GM19467 (cell line): ENCODE results near the gene NDC1.
A peak's percentile ranks its signal among the peaks of the same experiment; 100 is the strongest.
"Not testable (repeated sequence)": the region's sequence is repeated elsewhere in the genome, so short reads cannot be mapped to it uniquely, and the experiment has no call there.

Experiments
- ATAC-seq: cut with Tn5 transposase; IDR thresholded peaks from one replicate; pipeline ENCODE4 v1.9.1; 2021; ENCODE audit warnings: mild to moderate bottlenecking, moderate library complexity; ENCODE audit not compliant: unreplicated experiment

NDC1 gene

DNA sequence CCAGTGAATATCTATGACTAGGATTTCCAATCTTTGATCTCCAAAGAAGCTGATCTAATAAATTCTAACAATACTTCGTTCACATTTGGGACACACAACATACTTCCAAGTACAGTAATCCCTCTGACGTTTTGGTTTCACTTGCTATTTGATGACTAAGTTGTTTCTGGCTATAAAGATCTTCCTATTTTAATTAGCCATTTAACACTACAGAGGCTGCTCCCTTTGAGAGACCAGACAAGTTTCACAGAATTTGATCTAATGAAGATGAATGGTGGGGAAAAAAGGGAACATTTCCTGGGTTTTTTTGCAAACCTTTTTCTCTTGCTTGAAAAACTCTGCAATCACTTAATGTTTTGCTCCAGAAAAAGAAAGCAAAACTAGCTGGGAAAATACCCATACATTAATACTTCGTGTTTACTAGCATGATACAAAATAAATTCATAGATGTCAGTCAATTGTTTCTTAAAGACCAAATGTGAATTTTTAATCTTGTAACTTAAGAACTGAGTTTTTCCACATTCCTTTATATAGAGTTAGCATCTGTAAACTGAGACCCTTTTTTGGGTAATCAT is 71.2 kb downstream of the NDC1 start:
- no peak for ATAC-seq

DNA sequence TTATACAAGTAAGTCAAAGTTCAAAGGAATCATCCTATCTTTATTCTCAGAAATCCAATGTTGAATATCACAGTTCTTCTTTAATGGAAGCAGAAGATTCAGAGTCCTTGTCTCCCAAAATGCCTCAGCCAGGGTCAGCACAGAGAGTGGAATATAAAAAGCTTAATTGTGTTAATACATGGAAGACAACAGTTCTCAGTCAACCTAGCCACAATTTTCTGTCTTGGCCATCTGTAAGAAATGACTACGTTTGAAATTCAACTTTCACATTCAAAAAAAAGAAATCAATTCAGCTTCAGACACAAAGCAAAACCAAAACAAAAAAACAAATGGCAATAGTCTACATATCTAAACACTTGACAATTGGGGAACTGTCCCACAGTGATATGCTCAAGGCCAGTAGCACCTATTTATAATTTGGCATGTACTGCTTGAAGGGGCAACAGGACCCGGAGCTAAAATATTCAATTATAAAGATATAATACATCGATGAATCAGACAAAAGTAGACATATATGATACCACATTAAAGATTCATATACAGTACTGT is 71.8 kb downstream of the NDC1 start:
- no peak for ATAC-seq

DNA sequence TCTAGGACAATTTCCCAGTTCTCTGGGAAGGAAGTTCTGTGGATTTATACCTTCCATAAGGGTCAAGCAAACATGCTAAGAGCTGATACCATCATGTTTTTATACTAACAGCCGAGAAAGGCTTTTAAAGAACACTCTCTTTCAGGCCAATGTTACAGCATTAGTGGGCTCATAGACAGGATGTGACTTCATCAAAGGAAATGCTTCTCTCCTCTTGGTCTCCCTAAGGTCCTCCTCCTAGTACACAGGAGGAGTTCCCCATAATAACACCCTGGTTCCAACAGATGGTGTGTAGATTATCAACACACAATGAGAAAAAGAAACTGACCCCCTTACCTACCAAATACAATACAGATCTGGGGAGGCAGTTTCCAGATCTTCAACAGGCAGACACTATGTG is 72.4 kb downstream of the NDC1 start:
- ATAC-seq: no peak

DNA sequence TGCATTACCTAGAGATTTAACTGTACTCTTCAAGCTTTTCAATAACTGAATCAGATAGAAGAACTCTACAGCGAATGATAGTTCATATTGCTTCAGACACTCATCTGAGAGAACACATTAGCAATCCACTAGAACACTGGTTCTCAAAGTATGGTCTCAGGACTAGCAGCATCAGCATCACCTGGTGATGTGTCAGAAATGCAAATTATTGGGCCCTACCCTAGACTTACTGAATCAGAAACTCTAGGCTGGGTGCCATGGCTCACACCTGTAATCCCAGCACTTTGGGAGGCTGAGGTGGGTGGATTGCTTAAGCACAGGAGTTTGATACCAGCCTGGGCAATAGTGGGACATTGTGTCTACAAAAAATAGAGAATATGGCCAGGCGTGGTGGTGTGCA is 74.2 kb downstream of the NDC1 start:
- ATAC-seq: no peak

DNA sequence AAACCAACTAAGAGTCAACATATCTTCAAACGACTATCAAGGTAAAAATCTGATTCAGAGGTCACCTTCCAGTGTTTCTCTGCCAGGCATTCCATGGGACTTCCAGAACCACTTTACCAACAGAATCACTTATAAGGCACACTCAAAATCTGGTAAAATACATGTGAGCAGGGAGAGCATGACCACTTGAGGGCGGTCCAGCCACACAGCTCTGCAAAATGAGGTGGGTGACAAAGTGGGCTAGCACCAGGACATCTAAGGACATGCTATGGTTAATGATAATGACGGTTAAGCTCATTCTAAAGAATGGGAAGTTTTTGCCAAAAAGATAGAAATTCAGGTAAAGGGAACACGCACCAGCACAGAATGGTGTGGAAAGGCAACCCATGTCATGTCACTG is 74.6 kb downstream of the NDC1 start:
- no peak for ATAC-seq

DNA sequence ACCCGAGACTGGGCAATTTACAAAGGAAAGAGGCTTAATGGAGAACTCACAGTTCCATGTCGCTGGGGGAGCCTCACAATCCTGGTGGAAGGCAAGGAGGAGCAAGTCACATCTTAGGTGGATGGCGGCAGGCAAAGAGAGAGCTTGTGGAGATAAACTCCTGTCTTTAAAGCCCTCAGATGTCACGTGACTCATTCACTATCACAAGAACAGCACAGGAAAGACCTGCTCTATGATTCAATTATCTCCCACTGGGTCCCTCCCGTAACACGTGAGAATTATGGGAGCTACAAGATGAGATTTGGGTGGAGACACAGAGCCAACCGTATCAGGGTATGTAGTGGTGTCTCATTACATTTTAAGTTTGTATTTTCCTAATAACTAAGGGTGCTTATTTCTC is 77.6 kb downstream of the NDC1 start:
- not testable (repeated sequence) for ATAC-seq

DNA sequence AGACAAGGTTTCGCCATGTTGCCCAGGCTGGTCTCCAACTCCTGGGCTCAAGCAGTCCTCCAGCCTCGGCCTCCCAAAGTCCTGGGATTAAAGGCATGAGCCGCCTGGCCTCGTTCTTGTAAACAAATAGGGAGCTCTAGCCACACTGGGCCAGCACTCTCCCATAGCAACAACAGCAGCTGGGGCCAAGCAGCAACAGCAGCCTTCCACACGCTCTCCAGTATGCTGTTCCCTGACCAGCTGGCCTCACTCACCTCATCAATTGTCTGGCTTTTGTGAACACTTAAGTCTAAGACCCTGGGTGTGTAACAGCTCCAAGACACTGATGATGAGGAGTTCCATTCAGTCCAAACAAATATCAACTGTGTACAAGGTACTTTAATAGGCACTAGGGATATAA is 82.2 kb downstream of the NDC1 start:
- ATAC-seq: no peak

DNA sequence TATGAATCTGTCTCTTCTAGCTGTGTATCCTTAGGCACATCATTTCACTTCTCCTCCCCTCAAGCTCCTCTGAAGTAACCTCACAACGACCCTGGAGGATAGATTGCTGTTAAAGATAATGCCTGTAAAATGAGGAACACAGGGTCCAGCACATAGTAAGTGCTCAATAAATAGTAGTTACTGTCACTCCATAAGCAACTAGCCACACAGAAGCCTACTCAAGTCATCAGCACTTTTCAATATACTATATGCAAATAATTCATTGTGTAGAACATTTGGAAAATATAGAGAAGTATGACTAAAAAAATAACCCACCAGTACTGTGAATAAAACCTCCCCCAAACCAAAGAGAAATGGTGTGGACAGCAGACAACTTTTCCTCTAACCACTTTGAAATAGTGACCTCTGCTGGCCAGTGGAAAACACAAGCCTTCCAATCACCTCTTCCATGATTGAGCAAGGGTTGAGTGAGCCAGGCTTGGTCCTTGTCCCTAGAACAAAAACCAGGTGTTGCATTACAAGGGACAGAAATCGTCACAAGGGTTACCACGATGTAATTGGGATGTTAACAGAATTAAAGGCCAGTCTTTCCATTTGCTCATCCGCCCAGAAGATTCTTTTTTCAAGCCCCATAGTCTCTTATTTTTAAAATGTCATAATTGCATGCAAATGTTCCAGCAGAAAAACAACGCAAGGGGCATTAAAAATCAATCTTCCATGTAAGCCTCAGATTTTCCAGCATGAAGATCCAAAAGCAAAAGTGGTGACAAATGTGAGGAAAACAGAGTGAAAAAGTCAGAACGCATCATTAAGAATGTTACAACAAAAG is 83.4 kb downstream of the NDC1 start:
- no peak for ATAC-seq

DNA sequence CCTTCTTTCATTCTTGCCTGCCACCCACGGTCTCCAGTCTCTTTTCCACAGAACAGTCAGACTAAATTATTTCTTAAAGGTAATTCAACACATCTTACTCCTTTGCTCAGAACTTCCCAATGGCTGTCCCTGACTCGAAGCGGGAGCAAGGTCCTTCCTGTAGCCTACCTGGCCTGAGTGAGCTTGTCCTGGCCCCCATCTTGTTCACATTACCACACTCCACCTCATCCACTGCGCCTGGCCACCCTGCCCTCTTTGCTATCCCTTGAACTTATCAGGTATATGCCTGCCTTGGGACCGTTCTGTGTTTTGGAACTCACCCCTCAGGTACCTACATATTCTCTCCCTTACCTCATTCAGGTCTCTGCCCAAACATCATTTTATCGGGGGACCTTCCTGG is 85.8 kb downstream of the NDC1 start:
- no peak for ATAC-seq

DNA sequence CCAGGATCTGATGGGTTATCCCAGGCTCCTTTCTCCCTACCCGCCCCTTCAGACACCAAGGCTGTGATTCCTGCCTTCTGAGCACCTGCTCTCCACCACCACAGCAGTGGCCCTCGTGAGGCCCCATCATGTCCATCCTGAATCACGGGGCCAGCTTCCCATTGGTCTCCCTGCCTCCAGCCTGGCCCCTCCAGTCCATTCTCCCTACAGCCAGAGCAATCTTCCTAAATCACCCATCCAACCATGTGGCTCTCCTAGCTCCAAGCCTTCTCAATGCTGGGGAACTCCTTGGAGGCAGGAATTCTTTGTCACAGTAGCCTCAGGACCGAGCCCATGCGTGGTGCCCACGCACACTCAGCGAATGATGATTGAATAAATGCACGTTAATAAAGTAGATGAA is 90.3 kb downstream of the NDC1 start:
- ATAC-seq: no peak

DNA sequence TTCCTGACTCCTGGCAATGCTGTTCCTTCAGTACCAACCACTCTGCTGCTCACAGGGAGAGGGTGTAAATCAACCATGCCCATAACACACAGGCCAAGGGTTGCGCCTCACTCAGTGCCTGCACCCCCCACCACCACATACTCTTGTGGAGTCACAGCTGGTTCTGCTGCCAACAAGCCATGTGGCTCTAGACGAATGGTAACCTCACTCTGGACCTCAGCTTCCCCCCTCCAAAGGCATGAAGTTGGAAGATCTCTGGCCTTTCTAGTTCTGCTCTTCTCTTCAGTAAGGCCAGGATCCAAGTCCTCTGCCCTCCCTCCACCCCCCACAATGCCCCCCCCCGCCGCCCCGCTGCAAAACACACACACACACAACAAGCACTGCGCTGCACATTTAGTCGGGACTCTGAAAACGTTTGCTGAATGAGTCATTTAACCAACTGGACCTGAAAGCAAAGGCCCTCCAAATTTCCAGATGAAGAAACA is 97.4 kb downstream of the NDC1 start:
- ATAC-seq: no peak

DNA sequence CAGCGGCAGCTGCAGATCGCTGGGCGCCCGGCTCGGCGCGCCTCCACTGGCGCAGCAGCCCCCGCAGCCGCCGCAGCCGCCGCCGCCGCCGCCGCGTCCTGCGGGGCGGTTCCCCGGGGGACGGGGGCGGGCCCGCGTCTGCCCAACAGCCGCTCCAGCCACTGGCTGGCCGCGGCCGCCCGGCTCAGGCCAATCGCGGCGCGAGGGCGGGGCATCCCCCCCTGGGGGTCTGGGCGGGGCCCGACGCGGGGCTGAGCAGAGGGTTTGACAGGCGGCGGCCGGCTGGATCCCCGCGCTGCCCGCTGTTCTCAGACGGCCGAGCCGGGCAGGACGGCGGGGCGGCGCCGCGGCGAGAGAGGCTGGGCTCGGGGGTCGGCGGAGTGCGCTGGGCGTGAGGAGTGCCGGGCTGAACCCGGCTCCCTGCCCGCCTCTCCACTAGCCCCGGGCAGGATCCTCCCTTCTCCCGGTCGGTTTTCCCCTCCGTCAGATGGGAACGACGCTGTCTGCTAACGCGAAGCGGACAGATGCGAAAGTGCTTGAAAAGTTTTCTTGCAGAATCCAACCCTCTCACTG is 98.9 kb downstream of the NDC1 start, which contains the start of gene GLIS1:
GLIS1 (minus strand) TSS at position 56 of the 573 bp plus-strand sequence. CDS start 1,100 bp downstream, outside the sequence.
- ATAC-seq: peak; percentile 97

DNA sequence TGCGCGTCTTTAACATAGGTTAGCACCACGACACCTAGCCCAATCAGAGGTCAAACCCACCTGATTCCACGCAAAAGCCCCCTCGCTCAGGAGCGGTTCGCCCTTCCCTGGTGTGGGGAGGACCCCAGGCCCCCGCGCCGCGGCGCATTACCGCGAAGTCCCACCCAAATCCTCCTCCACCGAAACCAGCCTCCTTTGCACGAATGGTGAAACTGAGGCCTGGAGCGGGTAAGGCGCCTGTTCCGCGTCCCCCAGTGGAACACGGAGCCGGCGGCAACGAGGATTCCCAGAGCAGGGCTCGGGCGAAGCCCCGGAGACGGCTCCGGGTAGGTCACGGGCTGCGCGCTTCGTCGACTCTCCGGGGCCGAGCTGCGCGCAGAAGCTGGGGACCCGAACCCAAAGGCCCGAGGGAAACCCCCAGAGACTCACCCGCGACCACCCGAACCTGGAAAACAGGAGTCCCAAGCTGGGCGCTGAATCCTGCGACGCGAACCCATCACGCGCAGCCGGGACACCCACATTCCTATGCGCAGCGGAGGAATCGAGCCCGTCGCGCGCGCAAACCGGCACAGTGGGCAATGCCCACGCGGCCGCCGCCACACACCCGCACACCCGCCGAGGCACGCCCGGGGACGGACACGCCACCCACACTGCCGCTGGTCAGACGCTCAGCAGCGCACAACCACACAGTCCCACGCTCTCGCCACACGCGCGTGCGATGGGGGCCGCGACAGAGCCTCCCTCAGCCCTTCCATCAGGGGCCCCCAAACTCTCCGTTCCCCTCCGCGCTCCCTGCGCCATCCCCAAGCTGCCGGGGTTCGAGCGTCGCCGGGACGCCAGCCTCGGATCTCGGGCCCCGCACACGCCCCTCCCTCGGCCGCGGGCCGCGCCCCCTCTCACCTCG is 99.6 kb downstream of the NDC1 start:
- no peak for ATAC-seq

DNA sequence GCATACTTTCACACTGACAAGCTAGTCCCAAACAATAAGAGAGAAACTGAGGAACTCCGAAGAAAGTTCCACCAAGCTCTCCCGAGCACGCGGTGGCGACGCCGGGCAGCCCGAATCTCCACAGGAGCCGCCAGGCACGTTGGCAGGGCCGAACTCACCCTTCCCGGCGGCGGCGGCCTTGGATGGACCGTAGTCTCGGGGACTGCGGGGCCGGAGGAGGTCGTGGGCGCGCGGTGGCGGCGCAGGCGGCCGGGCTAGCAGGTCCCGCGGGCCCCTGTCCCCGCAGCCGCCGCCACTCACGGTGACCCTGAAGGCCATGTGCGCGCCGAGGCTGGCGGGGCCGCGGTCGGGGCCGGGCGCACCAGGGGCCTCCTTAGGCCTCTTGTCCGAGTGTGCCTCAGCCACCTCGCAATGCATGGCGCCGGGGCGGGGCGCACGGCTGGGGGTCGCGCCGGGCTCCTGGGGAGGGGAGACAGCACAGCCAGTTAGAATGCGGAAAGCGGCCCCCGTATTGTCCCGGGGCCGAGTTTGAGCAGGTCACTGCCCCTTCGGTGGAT is 100.4 kb downstream of the NDC1 start:
- ATAC-seq: no peak

DNA sequence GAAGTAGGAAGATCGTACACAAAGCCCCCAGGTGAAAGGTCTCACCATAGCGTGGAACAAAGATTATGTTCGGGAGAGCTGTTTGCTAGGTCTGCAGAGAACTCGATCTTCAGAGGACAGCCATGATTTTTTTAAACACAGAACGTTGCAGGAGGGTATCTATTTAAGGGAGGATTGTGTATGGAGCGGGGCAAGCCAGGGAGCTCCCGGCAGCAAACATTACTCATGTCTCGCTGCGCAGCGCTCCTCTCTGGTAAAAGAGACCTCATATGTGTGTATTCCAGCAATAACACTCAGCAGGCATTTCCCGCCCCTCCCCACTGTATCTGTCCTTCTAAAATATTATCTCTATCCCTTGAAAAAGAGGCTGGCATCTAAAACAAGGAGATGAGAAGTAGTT is 101.8 kb downstream of the NDC1 start:
- no peak for ATAC-seq

DNA sequence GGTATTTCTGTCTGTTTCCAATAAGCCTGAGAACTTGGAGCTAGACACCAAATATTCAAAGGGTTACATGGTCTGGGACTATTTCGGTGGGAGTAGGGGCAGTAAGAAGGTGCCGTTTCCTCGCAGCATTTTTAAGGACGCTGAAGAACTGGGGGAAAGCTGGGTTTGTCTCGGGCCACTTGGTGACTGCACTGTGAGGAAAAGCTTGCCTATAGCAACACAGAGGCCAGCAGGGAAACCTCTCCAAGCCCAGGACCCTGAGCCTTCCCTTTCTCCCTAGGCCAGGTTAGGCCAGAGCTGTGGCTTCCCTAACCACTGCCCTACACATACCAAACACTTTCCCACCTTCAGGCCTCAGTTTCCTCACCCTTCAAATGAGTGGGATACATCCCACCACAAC is 102.4 kb downstream of the NDC1 start:
- ATAC-seq: no peak

DNA sequence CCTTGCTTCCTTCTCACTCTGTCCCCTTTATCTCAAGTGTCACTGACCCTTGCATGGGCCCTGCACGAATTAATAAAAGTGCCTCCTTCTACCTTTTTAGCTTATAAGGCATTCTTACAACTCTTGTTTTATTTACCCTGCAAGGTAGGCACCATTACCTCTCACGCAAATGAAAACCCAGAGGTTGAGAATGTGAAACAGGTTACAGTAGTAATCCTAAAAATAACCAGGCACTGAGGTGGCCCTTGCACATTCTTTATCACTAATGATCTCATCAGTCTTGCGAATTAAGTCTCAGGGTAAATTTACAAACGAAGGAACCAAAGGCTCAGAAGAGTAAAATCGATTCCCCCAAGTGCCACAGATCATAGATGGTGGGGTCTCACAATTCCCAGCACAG is 102.8 kb downstream of the NDC1 start:
- no peak for ATAC-seq

DNA sequence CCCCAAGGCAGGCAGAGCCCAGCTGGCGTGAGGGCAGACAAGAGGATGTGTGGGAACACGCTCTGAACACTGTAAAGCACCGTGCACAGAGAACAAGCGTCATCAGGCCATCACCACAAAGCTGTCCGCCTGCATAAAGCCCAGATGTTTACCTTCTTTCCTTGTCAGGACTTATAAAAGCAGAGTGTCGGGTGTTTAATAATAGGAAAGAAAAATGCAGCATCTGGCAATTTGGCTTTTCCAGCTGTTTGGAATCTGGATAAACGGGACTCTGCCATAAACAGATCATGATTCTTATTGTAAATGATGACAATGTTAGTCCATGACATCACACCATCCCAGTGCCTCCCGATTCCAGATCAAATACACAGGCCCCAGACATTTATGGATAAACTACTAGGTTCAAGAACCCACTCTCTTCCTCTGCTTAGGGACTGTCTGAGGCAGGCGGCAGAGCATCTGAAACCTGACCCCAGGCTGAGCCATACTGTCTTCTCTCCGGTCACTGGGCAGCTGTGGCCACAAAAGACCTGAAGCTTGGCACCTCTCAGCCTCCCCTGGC is 103.4 kb downstream of the NDC1 start:
- no peak for ATAC-seq

DNA sequence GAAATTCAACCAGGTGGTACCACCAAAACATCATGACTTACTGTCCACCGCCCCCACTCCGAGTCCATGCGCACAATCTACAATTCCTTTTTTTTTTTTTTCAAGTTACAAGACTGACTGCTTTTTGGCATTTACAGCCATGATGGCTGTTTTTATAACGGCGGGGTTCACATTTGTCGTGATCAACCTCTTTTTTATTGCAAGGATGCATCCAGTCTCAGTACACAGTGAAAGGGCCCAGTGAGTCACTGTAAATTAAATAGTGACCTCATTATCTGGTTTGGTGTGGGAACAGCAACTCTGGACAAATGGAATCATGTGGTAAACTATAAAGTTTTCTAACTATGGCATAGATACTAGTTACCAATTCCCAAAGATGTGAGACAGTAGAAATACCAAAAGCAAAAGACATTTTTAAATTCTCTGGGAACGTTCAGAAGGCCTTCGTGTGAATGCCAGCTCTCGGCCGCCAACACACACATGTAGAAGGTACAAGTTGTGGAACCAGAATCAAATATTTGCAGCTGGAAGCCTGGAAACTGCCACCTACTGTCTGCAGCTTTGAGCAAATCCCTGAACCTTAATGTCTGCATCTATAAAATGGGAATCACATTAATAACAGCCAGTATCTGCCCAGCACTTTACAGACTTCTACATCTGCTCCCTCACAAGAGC is 104.0 kb downstream of the NDC1 start:
- ATAC-seq: no peak
